GM18502 (cell line): ENCODE results near the gene ZNF620.
A peak's percentile ranks its signal among the peaks of the same experiment; 100 is the strongest.
"Not testable (repeated sequence)": the region's sequence is repeated elsewhere in the genome, so short reads cannot be mapped to it uniquely, and the experiment has no call there.

ENCODE experiments used
- ATAC-seq: cut with Tn5 transposase; IDR thresholded peaks from one replicate; pipeline ENCODE4 v1.9.1; 2021; ENCODE audit warnings: mild to moderate bottlenecking; ENCODE audit not compliant: unreplicated experiment, poor library complexity

The ZNF620 gene

GRCh38 chr3:40499952-40500351, 5.9 kb upstream of the ZNF620 start:
- no peak for ATAC-seq

- ATAC-seq, result no peak
These were observed 3.8 kb upstream of the ZNF620 start for GRCh38 chr3:40502034-40502433.

- no peak for ATAC-seq
These were observed 1.0 kb upstream of the ZNF620 start for GRCh38 chr3:40504636-40505430.

- ATAC-seq, result no peak
These were observed 5.3 kb downstream of the ZNF620 start for GRCh38 chr3:40511031-40511718.

- ATAC-seq, result no peak
These were observed 10.4 kb downstream of the ZNF620 start for GRCh38 chr3:40516201-40516600.

GRCh38 chr3:40518067-40518466, 12.2 kb downstream of the ZNF620 start:
- no peak for ATAC-seq

GRCh38 chr3:40518848-40519247, 13.0 kb downstream of the ZNF620 start:
- no peak for ATAC-seq

GRCh38 chr3:40521254-40521653, 15.4 kb downstream of the ZNF620 start:
- ATAC-seq, result no peak

- ATAC-seq, result no peak
These were observed 17.9 kb downstream of the ZNF620 start for GRCh38 chr3:40523781-40524180.

- ATAC-seq, result peak; percentile 30
These were observed 18.4 kb downstream of the ZNF620 start for GRCh38 chr3:40524222-40524567.

- ATAC-seq, result peak; percentile 98
These were observed 18.9 kb downstream of the ZNF620 start, which contains the start of gene ZNF621 for GRCh38 chr3:40524568-40525285. ZNF621 (plus strand) TSS chr3:40524960; CDS start chr3:40525841, 881 bp downstream.

GRCh38 chr3:40528426-40528825, 22.6 kb downstream of the ZNF620 start:
- no peak for ATAC-seq

- no peak for ATAC-seq
These were observed 26.4 kb downstream of the ZNF620 start for GRCh38 chr3:40532252-40532651.

GRCh38 chr3:40534283-40534682, 28.4 kb downstream of the ZNF620 start:
- no peak for ATAC-seq

- ATAC-seq, result no peak
These were observed 41.0 kb downstream of the ZNF620 start for GRCh38 chr3:40546816-40547215.

- ATAC-seq, result no peak
These were observed 44.3 kb downstream of the ZNF620 start for GRCh38 chr3:40550167-40550566.

- ATAC-seq, result no peak
These were observed 51.8 kb downstream of the ZNF620 start for GRCh38 chr3:40557575-40558161.

GRCh38 chr3:40562482-40562881, 56.6 kb downstream of the ZNF620 start:
- not testable (repeated sequence) for ATAC-seq

GRCh38 chr3:40565629-40566028, 59.8 kb downstream of the ZNF620 start:
- not testable (repeated sequence) for ATAC-seq

- ATAC-seq, result no peak
These were observed 60.9 kb downstream of the ZNF620 start for GRCh38 chr3:40566694-40567093.
